ENCODE measurements around the gene CLTB. TPM values are rescaled to one million over a fixed set of nuclear protein-coding genes. Genes with fewer than 3 reads are reported as not detected.

CLTB gene
- total and polyA plus RNA-seq, 2 of the 13 experiments (the other 11 are each of a cell fraction or from before 2014, with no cell fraction given), result 23.3 to 33.8 TPM

DNA sequence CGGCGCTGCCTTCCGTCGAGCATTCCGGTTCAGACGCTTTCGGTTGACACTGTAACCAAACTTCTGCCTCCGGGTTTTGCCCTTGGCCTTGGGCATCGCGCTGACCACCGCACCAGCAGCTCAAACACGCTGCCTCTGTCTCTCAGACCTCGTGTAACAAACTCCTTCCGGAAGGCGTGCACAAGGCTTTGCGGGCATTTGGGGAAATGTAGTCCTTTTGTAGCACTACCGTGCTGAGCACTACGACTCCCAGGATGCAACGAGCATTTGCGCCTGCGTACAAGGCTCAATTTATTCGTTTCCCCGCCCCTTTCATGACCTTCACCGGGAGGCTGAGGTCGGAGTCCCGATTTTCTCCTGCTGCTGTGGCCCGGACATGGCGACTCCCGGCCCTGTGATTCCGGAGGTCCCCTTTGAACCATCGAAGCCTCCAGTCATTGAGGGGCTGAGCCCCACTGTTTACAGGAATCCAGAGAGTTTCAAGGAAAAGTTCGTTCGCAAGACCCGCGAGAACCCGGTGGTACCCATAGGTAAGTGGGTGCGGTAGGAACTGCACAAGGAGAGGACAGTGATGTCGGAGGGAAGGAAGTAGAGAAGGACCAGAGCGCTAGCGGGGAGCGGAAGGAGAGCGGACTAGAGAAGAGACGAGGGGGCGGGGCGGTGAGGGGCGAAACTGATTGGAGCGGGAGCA, 27.8 kb downstream of the CLTB start, which contains the start of the genes HIGD2A and NOP16 (continued):
- peak; percentile 73; the same call in 1 of the 2 replicates for TF ChIP-seq ZFP82 (CRISPR knock-in tag; IDR thresholded peaks at IDR 0.05; ENCODE audit: borderline replicate concordance)
- TF ChIP-seq RNF2 (conservative IDR thresholded peaks at IDR 0.05; ENCODE audit: low read depth), result peak; percentile 89
- peak; percentile 81; the same call in 1 of the 2 replicates for TF ChIP-seq ZNF383 (CRISPR knock-in tag; IDR thresholded peaks at IDR 0.05; ENCODE audit: borderline replicate concordance)
- peak; percentile 98 for TF ChIP-seq ESRRA (CRISPR knock-in tag; IDR thresholded peaks at IDR 0.05; ENCODE audit: low read depth)
- no peak for TF ChIP-seq ZNF616 (CRISPR knock-in tag; IDR thresholded peaks at IDR 0.05; ENCODE audit: low read depth)
- TF ChIP-seq, protein P1, sequence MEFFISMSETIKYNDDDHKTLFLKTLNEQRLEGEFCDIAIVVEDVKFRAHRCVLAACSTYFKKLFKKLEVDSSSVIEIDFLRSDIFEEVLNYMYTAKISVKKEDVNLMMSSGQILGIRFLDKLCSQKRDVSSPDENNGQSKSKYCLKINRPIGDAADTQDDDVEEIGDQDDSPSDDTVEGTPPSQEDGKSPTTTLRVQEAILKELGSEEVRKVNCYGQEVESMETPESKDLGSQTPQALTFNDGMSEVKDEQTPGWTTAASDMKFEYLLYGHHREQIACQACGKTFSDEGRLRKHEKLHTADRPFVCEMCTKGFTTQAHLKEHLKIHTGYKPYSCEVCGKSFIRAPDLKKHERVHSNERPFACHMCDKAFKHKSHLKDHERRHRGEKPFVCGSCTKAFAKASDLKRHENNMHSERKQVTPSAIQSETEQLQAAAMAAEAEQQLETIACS (CRISPR knock-in tag; IDR thresholded peaks at IDR 0.05), result no peak
- TF ChIP-seq, protein P2, sequence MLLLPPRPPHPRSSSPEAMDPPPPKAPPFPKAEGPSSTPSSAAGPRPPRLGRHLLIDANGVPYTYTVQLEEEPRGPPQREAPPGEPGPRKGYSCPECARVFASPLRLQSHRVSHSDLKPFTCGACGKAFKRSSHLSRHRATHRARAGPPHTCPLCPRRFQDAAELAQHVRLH (CRISPR knock-in tag; IDR thresholded peaks at IDR 0.05; ENCODE audit: borderline replicate concordance, low read depth), result peak; percentile 78; the same call in 1 of the 2 replicates
- TF ChIP-seq, protein P3, sequence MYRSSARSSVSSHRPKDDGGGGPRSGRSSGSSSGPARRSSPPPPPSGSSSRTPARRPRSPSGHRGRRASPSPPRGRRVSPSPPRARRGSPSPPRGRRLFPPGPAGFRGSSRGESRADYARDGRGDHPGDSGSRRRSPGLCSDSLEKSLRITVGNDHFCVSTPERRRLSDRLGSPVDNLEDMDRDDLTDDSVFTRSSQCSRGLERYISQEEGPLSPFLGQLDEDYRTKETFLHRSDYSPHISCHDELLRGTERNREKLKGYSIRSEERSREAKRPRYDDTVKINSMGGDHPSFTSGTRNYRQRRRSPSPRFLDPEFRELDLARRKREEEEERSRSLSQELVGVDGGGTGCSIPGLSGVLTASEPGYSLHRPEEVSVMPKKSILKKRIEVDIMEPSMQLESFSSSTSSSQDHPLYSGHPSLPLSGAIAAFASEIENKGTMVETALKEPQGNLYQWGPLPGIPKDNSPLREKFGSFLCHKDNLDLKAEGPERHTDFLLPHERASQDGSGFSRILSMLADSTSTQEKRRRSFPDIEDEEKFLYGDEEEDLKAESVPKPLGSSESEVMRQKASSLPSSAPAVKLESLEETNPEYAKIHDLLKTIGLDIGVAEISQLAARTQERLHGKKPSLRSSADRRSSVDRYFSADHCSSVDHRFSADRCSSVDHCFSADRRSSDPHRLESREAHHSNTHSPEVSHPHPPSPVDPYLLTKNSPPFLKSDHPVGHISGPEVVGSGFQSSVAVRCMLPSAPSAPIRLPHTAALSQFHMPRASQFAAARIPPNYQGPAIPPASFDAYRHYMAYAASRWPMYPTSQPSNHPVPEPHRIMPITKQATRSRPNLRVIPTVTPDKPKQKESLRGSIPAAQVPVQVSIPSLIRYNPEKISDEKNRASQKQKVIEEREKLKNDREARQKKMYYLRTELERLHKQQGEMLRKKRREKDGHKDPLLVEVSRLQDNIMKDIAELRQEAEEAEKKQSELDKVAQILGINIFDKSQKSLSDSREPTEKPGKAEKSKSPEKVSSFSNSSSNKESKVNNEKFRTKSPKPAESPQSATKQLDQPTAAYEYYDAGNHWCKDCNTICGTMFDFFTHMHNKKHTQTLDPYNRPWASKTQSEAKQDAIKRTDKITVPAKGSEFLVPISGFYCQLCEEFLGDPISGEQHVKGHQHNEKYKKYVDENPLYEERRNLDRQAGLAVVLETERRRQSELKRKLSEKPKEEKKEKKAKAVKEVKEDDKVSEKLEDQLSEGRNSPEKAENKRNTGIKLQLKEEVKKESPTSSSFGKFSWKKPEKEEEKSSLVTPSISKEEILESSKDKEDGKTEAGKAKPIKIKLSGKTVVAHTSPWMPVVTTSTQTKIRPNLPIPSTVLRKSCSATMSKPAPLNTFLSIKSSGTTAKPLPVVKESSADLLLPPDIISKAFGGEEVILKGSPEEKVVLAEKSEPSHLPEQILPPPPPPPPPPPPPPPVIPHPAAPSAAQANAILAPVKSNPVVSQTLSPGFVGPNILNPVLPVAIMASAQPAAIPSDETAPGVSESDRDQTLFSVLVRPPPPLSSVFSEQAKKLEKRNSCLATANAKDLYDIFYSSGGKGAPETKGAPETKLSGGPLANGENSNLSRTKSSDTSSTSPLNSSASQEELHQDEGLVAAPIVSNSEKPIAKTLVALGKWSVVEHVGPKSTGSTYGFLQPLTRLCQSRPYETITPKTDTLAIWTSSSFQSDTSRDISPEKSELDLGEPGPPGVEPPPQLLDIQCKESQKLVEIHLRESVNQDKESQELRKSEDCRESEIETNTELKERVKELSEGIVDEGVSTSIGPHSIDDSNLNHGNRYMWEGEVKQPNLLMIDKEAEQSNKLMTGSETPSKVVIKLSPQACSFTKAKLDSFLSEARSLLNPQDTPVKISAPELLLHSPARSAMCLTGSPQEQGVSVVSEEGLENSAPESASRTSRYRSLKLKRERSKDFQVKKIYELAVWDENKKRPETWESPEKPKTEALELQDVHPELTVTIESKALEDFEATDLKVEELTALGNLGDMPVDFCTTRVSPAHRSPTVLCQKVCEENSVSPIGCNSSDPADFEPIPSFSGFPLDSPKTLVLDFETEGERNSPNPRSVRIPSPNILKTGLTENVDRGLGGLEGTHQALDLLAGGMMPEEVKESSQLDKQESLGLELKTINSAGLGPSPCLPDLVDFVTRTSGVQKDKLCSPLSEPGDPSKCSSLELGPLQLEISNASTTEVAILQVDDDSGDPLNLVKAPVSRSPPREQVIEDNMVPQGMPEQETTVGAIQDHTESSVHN (CRISPR knock-in tag; IDR thresholded peaks at IDR 0.05), result no peak
- TF ChIP-seq CEBPG (CRISPR knock-in tag; IDR thresholded peaks at IDR 0.05), result peak; percentile 24
- peak; percentile 23; the same call in 1 of the 2 replicates for TF ChIP-seq ZNF546 (CRISPR knock-in tag; conservative IDR thresholded peaks at IDR 0.05)
- no peak for TF ChIP-seq ZSCAN30 (CRISPR knock-in tag; IDR thresholded peaks at IDR 0.05)
- TF ChIP-seq DR1 (CRISPR knock-in tag; IDR thresholded peaks at IDR 0.05), result peak; percentile 66; the same call in 1 of the 2 replicates
- TF ChIP-seq MTF1 (CRISPR knock-in tag; IDR thresholded peaks at IDR 0.05), result no peak
- peak; percentile 52; the same call in 1 of the 2 replicates for TF ChIP-seq IRF9 (CRISPR knock-in tag; IDR thresholded peaks at IDR 0.05; ENCODE audit: borderline replicate concordance)
- peak; percentile 87; the same call in 1 of the 2 replicates for TF ChIP-seq HOXA7 (CRISPR knock-in tag; IDR thresholded peaks at IDR 0.05)
- 0 out of 2 replicates have a peak, but pooled peaks have one; percentile 26 for TF ChIP-seq ZNF101 (CRISPR knock-in tag; IDR thresholded peaks at IDR 0.05; ENCODE audit: borderline replicate concordance, low read depth)
- TF ChIP-seq AHR (CRISPR knock-in tag; IDR thresholded peaks at IDR 0.05), result no peak; the same call in 1 of the 2 replicates

All from HepG2 (cell line).